GM19025 (cell line): ENCODE measurements around the gene NAV2.
"Not testable (repeated sequence)": the region's sequence is repeated elsewhere in the genome, so short reads cannot be mapped to it uniquely, and the experiment has no call there.

Experiments used
- ATAC-seq: cut with Tn5 transposase; IDR thresholded peaks from one replicate; pipeline ENCODE4 v1.9.1; 2021; ENCODE audit warnings: mild to moderate bottlenecking, low read depth, moderate library complexity; ENCODE audit not compliant: unreplicated experiment

The NAV2 gene

GRCh38 chr11:19912958-19913892, 200.6 kb downstream of the NAV2 start:
- ATAC-seq = no peak

GRCh38 chr11:19913893-19914249, 201.2 kb downstream of the NAV2 start:
- no peak for ATAC-seq

- ATAC-seq = no peak
Measured at GRCh38 chr11:19915808-19916207, 203.2 kb downstream of the NAV2 start.

GRCh38 chr11:19917069-19917468, 204.4 kb downstream of the NAV2 start:
- ATAC-seq = no peak

GRCh38 chr11:19918302-19919049, 205.8 kb downstream of the NAV2 start:
- no peak for ATAC-seq

- no peak for ATAC-seq
Measured at GRCh38 chr11:19919050-19919561, 206.5 kb downstream of the NAV2 start.

GRCh38 chr11:19920982-19921381, 208.3 kb downstream of the NAV2 start:
- ATAC-seq = no peak

GRCh38 chr11:19921976-19922688, 209.5 kb downstream of the NAV2 start:
- no peak for ATAC-seq

GRCh38 chr11:19922689-19923035, 210.0 kb downstream of the NAV2 start:
- no peak for ATAC-seq

- no peak for ATAC-seq
Measured at GRCh38 chr11:19923626-19924025, 211.0 kb downstream of the NAV2 start.

- no peak for ATAC-seq
Measured at GRCh38 chr11:19924311-19924710, 211.7 kb downstream of the NAV2 start.

GRCh38 chr11:19924716-19925115, 212.1 kb downstream of the NAV2 start:
- no peak for ATAC-seq

- not testable (repeated sequence) for ATAC-seq
Measured at GRCh38 chr11:19927403-19927802, 214.8 kb downstream of the NAV2 start.

GRCh38 chr11:19929147-19929546, 216.5 kb downstream of the NAV2 start:
- ATAC-seq = no peak

GRCh38 chr11:19929655-19930054, 217.0 kb downstream of the NAV2 start:
- no peak for ATAC-seq

- ATAC-seq = no peak
Measured at GRCh38 chr11:19931141-19931770, 218.6 kb downstream of the NAV2 start.

- ATAC-seq = no peak
Measured at GRCh38 chr11:19931771-19932369, 219.2 kb downstream of the NAV2 start.

GRCh38 chr11:19933132-19933735, 220.6 kb downstream of the NAV2 start:
- no peak for ATAC-seq

GRCh38 chr11:19933801-19934488, 221.3 kb downstream of the NAV2 start:
- ATAC-seq = no peak
